H9 (cell line): ENCODE data around the gene CETP. TPM values are rescaled to one million over a fixed set of nuclear protein-coding genes. Genes with fewer than 3 reads are reported as not detected.

Experiments used
- DNase-seq: peaks from one replicate; pipeline ENCODE4 v3.0.0-alpha.2; 2017
- H2AFZ ChIP-seq: one replicate; pipeline ENCODE4 v1.6.1; 2013; ENCODE audit warnings: mild to moderate bottlenecking, low read length, control low read depth, moderate library complexity
- H2AK5ac ChIP-seq: 2 replicates; pipeline ENCODE4 v1.6.1; 2013; ENCODE audit warnings: low read length, control low read depth, mixed read lengths; ENCODE audit not compliant: insufficient read length
- H2BK120ac ChIP-seq: one replicate; pipeline ENCODE4 v1.6.1; 2013; ENCODE audit warnings: low read depth, mild to moderate bottlenecking, low read length, control low read depth, inconsistent platforms; ENCODE audit not compliant: poor library complexity, severe bottlenecking
- H2BK12ac ChIP-seq: 2 replicates; pipeline ENCODE4 v1.6.1; 2013; ENCODE audit warnings: low read length, control low read depth, mixed read lengths, low read depth; ENCODE audit not compliant: insufficient read length
- H2BK15ac ChIP-seq: 2 replicates; pipeline ENCODE4 v1.6.1; 2013; ENCODE audit warnings: low read depth, low read length, control low read depth
- H2BK20ac ChIP-seq: one replicate; pipeline ENCODE4 v1.6.1; 2013; ENCODE audit warnings: low read depth, mild to moderate bottlenecking, low read length, control low read depth, inconsistent platforms; ENCODE audit not compliant: poor library complexity, severe bottlenecking
- H2BK5ac ChIP-seq: 2 replicates; pipeline ENCODE4 v1.6.1; 2013; ENCODE audit warnings: low read length, control low read depth, mixed read lengths; ENCODE audit not compliant: insufficient read length
- H3K14ac ChIP-seq: 2 replicates; pipeline ENCODE4 v1.6.1; 2013; ENCODE audit warnings: low read length, control low read depth; ENCODE audit not compliant: insufficient read depth
- H3K18ac ChIP-seq: 2 replicates; pipeline ENCODE4 v1.6.1; 2013; ENCODE audit warnings: low read depth, mild to moderate bottlenecking, mixed read lengths, low read length, control low read depth; ENCODE audit not compliant: insufficient read length
- H3K23ac ChIP-seq: 2 replicates; pipeline ENCODE4 v1.6.1; 2013; ENCODE audit warnings: low read length, control low read depth, mixed read lengths, low read depth; ENCODE audit not compliant: insufficient read length
- H3K23me2 ChIP-seq: 2 replicates; pipeline ENCODE4 v1.6.1; 2013; ENCODE audit warnings: low read depth, mild to moderate bottlenecking, mixed read lengths, low read length, control low read depth; ENCODE audit not compliant: insufficient read length, poor library complexity, severe bottlenecking
- H3K27ac ChIP-seq: 2 replicates; pipeline ENCODE4 v1.5.1; 2013; ENCODE audit warnings: low read length, control low read depth, mixed read lengths, low read depth; ENCODE audit not compliant: insufficient read length
- H3K27me3 ChIP-seq: 2 replicates; pipeline ENCODE4 v1.6.1; 2013; ENCODE audit warnings: low read length, control low read depth, inconsistent platforms; ENCODE audit not compliant: insufficient read depth
- H3K4ac ChIP-seq: 2 replicates; pipeline ENCODE4 v1.6.1; 2013; ENCODE audit warnings: low read depth, mild to moderate bottlenecking, control low read depth, inconsistent platforms, low read length, moderate library complexity
- H3K4me1 ChIP-seq: 2 replicates; pipeline ENCODE4 v1.6.1; 2013; ENCODE audit warnings: low read length, control low read depth, inconsistent platforms; ENCODE audit not compliant: insufficient read depth
- H3K4me2 ChIP-seq: 2 replicates; pipeline ENCODE4 v1.6.1; 2013; ENCODE audit warnings: low read length, control low read depth, mixed read lengths; ENCODE audit not compliant: insufficient read length, insufficient read depth
- H3K56ac ChIP-seq: 2 replicates; pipeline ENCODE4 v1.6.1; 2013; ENCODE audit warnings: low read depth, mild to moderate bottlenecking, mixed read lengths, low read length, control low read depth; ENCODE audit not compliant: insufficient read length
- H3K79me1 ChIP-seq: 2 replicates; pipeline ENCODE4 v1.6.1; 2013; ENCODE audit warnings: low read depth, mild to moderate bottlenecking, moderate library complexity, low read length, control low read depth, inconsistent platforms; ENCODE audit not compliant: insufficient read depth, poor library complexity, severe bottlenecking
- H3K79me2 ChIP-seq: 2 replicates; pipeline ENCODE4 v1.6.1; 2013; ENCODE audit warnings: low read length, control low read depth, inconsistent platforms; ENCODE audit not compliant: insufficient read depth
- H3K9ac ChIP-seq: 2 replicates; pipeline ENCODE4 v1.6.1; 2013; ENCODE audit warnings: low read length, control low read depth, mixed read lengths; ENCODE audit not compliant: insufficient read length; ENCODE audit errors: extremely low read depth
- H3K9me3 ChIP-seq: one replicate; pipeline ENCODE4 v1.6.1; 2013; ENCODE audit warnings: low read depth, low read length, inconsistent platforms; ENCODE audit not compliant: control insufficient read depth
- H3T11ph ChIP-seq: one replicate; pipeline ENCODE4 v1.6.1; 2013; ENCODE audit warnings: mild to moderate bottlenecking, low read length, control low read depth, inconsistent platforms
- H4K20me1 ChIP-seq: one replicate; pipeline ENCODE4 v1.6.1; 2013; ENCODE audit not compliant: control insufficient read depth, insufficient read length, insufficient read depth
- H4K5ac ChIP-seq: 2 replicates; pipeline ENCODE4 v1.6.1; 2013; ENCODE audit warnings: low read depth, mild to moderate bottlenecking, mixed read lengths, low read length, control low read depth; ENCODE audit not compliant: insufficient read length
- H4K8ac ChIP-seq: replicated peaks from 2 replicates; pipeline ENCODE4 v1.6.1; 2013; ENCODE audit warnings: low read length, control low read depth, mixed read lengths, low read depth; ENCODE audit not compliant: insufficient read length
- H4K91ac ChIP-seq: 2 replicates; pipeline ENCODE4 v1.6.1; 2013; ENCODE audit warnings: low read depth, mild to moderate bottlenecking, moderate library complexity, mixed read lengths, low read length, control low read depth; ENCODE audit not compliant: insufficient read length
- H3K27ac Mint-ChIP-seq, 3 experiments: 2 replicates in 2 of 3; 3 replicates in 1 of 3; pipeline ENCODE4 v1.8.0; 2020 to 2021; ENCODE audit warnings: mixed read lengths in 3 of 3, mild to moderate bottlenecking in 1 of 3, moderate library complexity in 1 of 3
- H3K27me3 Mint-ChIP-seq: 2 replicates; pipeline ENCODE4 v1.8.0; 2021; ENCODE audit warnings: low read depth, mild to moderate bottlenecking, moderate library complexity, mixed read lengths
- H3K36me3 Mint-ChIP-seq, 3 experiments: 2 replicates in 2 of 3; 3 replicates in 1 of 3; pipeline ENCODE4 v1.8.0; 2020 to 2021; ENCODE audit warnings: low read depth in 3 of 3, mixed read lengths in 3 of 3; ENCODE audit not compliant: insufficient read depth in 1 of 3
- H3K4me1 Mint-ChIP-seq, 2 experiments: 2 replicates each; pipeline ENCODE4 v1.8.0; 2020; ENCODE audit warnings: mixed read lengths in 2 of 2
- H3K4me3 Mint-ChIP-seq, 2 experiments: 2 replicates in 1 of 2; 3 replicates in 1 of 2; pipeline ENCODE4 v1.8.0; 2020 to 2021; ENCODE audit warnings: mild to moderate bottlenecking in 2 of 2, mixed read lengths in 2 of 2, moderate library complexity in 1 of 2
- H3K9me3 Mint-ChIP-seq, 2 experiments: 2 replicates in 1 of 2; 3 replicates in 1 of 2; pipeline ENCODE4 v1.8.0; 2020; ENCODE audit warnings: mild to moderate bottlenecking in 2 of 2, mixed read lengths in 2 of 2, moderate library complexity in 1 of 2
- CTCF ChIP-seq: fragments of 200-600 bp; sonication (generic); conservative IDR thresholded peaks from 3 replicates; pipeline ENCODE4 v1.8.0; 2021; ENCODE audit warnings: antibody characterized with exemption, mild to moderate bottlenecking
- WGBS: extraction: QIAGEN DNeasy Blood & Tissue Kit; methylation state at CpG from one replicate; pipeline ENCODE4 v1.1.7; 2013; ENCODE audit warnings: missing lambda C conversion rate, low lambda C conversion rate, mixed read lengths; ENCODE audit not compliant: insufficient read length; ENCODE audit errors: extremely low coverage; 5-methylcytosine and 5-hydroxymethylcytosine counted together
- total RNA-seq: library from RNA; stranded (reverse); gene quantifications from 2 replicates; pipeline ENCODE4 v1.2.1, GENCODE V29; 2021

CETP gene
- total RNA-seq, 1 experiment from 2014 or later: not detected

GRCh38 chr16:56936950-56937349, 24.8 kb upstream of the CETP start:
- no peak overlapping the region for H4K5ac ChIP-seq
- H2BK15ac ChIP-seq: no peak overlapping the region
- no peak overlapping the region for H2BK120ac ChIP-seq
- Mint-ChIP-seq H3K4me3 (no peak overlapping the region), H3K4me1 (peaks cover 11% of the 10 kb centered on the region in 2 experiments; a peak in 3 of 4 replicates), H3K9me3 (no peaks in the 10 kb centered on the region), H3K36me3 (peaks cover 44 to 75% (median 67%) of the 10 kb centered on the region in 3 experiments), H3K27me3 (no peaks in the 10 kb centered on the region), H3K27ac (no peak overlapping the region)
- no peak overlapping the region for H4K8ac ChIP-seq
- DNase-seq: no peak
- no peak overlapping the region for H3K56ac ChIP-seq
- no peaks in the 10 kb centered on the region for H3K4me1 ChIP-seq
- H3K9me3 ChIP-seq: no peaks in the 10 kb centered on the region
- H3K4me2 ChIP-seq: no peak overlapping the region
- no peak for TF ChIP-seq CTCF
- peaks cover 9% of the 10 kb centered on the region; the same call in 1 of the 2 replicates for H3K79me2 ChIP-seq
- no CpG with 5 or more reads among the region's 5 CpGs for WGBS
- H3K14ac ChIP-seq: no peak overlapping the region
- no peak overlapping the region for H2AFZ ChIP-seq
- no peak overlapping the region for H3K23ac ChIP-seq
- H3T11ph ChIP-seq: no peak overlapping the region
- H2AK5ac ChIP-seq: no peak overlapping the region
- no peak overlapping the region for H3K4ac ChIP-seq
- no peak overlapping the region for H2BK12ac ChIP-seq
- no peak overlapping the region for H2BK20ac ChIP-seq
- H3K18ac ChIP-seq: no peak overlapping the region
- H2BK5ac ChIP-seq: no peak overlapping the region
- no peaks in the 10 kb centered on the region for H4K20me1 ChIP-seq
- no peak overlapping the region for H4K91ac ChIP-seq
- peaks cover 8% of the 10 kb centered on the region for H3K23me2 ChIP-seq
- H3K27me3 ChIP-seq: no peaks in the 10 kb centered on the region
- peaks cover 2% of the 10 kb centered on the region for H3K79me1 ChIP-seq
- no peak overlapping the region for H3K27ac ChIP-seq
- no peak overlapping the region for H3K9ac ChIP-seq
